GM12878 (cell line): ENCODE data around the gene RSAD2.

Source experiments
- BHLHE40 ChIP-seq, 2 experiments: fragments of 450-650 bp in 1 of 2; IDR thresholded peaks; 2 replicates each; pipeline ENCODE4 v1.6.1; 2011 to 2017; ENCODE audit warnings: low read depth in 2 of 2, borderline replicate concordance in 1 of 2, improper control_type of control experiment in 1 of 2, low read length in 1 of 2, mild to moderate bottlenecking in 1 of 2
- HDAC2 ChIP-seq: fragments of 200-600 bp; sonication (generic); IDR thresholded peaks from 2 replicates; pipeline ENCODE4 v1.6.1; 2017
- SP1 ChIP-seq: IDR thresholded peaks from one replicate; pipeline ENCODE4 v1.6.1; 2011; ENCODE audit warnings: low read depth, low read length
- ZNF207 ChIP-seq: fragments of 450-650 bp; IDR thresholded peaks from 2 replicates; pipeline ENCODE4 v1.6.1; 2014; ENCODE audit warnings: antibody characterized with exemption, mild to moderate bottlenecking, borderline replicate concordance

DNA sequence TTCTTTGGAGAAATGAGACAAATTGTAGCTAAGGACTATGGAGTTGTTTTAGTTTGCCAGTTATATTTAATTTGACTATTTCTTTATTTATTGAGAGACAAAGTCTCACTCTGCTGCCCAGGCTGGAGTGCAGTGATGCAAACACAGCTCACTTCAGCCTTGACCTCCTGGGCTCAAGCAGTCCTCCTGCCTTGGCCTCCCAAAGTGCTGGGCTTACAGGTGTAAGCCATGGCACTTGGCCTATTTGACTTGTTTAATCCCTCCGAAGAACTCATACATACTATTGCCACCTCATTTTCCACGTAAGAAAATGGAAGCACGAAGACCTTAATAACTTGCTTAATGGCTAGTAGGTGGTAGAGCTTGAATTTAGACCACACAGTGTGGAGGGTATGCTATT lies 38.6 kb downstream of the RSAD2 start:
- TF ChIP-seq BHLHE40 (IDR thresholded peaks at IDR 0.05; ENCODE audit: borderline replicate concordance in 1 of 2, low read depth in 2 of 2, low read length in 1 of 2) (no peak), ZNF207 (no peak), SP1 (no peak), HDAC2 (no peak)
